CD14-positive monocyte (primary cell): ENCODE results near the gene GRK1. TPM values are rescaled to one million over a fixed set of nuclear protein-coding genes. Genes with fewer than 3 reads are reported as not detected.

Experiments used
- DNase-seq, 3 donors: peaks; one replicate each; pipeline ENCODE4 v3.0.0-alpha.2; 2011 to 2022
- H2AFZ ChIP-seq: 2 replicates; pipeline ENCODE4 v1.6.0; 2012; ENCODE audit warnings: mild to moderate bottlenecking, low read depth, low read length, inconsistent platforms; ENCODE audit not compliant: insufficient read depth, poor library complexity, severe bottlenecking
- H3K27ac ChIP-seq, 2 donors: 1 replicate in 1 of 2; 2 replicates in 1 of 2; pipeline ENCODE4 v1.5.1; 2012 to 2013; ENCODE audit warnings: low read length in 2 of 2, control low read depth in 1 of 2, inconsistent platforms in 1 of 2, low read depth in 1 of 2, mild to moderate bottlenecking in 1 of 2
- H3K27me3 ChIP-seq, 2 donors: one replicate each; pipeline versions ENCODE4 v1.6.0 to v1.6.1; 2011 to 2013; ENCODE audit warnings: low read length in 2 of 2; ENCODE audit not compliant: control insufficient read depth in 2 of 2, insufficient read depth in 2 of 2
- H3K36me3 ChIP-seq, 2 donors: replicated peaks in 1 of 2; 1 replicate in 1 of 2; 2 replicates in 1 of 2; pipeline versions ENCODE4 v1.5.1 to v1.6.1; 2012 to 2013; ENCODE audit warnings: low read length in 2 of 2, control low read depth in 1 of 2, inconsistent platforms in 1 of 2, mild to moderate bottlenecking in 1 of 2; ENCODE audit not compliant: insufficient read depth in 2 of 2, control insufficient read depth in 1 of 2
- H3K4me1 ChIP-seq, 2 donors: 1 replicate in 1 of 2; 2 replicates in 1 of 2; pipeline versions ENCODE4 v1.5.1 to v1.6.1; 2012 to 2013; ENCODE audit warnings: low read length in 2 of 2, control low read depth in 1 of 2, inconsistent platforms in 1 of 2, mild to moderate bottlenecking in 1 of 2, moderate library complexity in 1 of 2; ENCODE audit not compliant: insufficient read depth in 2 of 2, control insufficient read depth in 1 of 2
- H3K4me2 ChIP-seq: replicated peaks from 2 replicates; pipeline ENCODE3; 2012; ENCODE audit warnings: low read length, moderate library complexity, mild to moderate bottlenecking; ENCODE audit not compliant: poor library complexity, severe bottlenecking; ENCODE audit errors: extremely low read depth
- H3K4me3 ChIP-seq, 3 experiments: fragments of 200-600 bp in 1 of 3; sonication (generic) in 1 of 3; replicated peaks in 1 of 3; 1 replicate in 2 of 3; 2 replicates in 1 of 3; pipeline ENCODE4 v1.5.1; 2011 to 2013; ENCODE audit warnings: low read length in 3 of 3, mild to moderate bottlenecking in 3 of 3, control low read depth in 2 of 3, low read depth in 2 of 3, inconsistent platforms in 1 of 3, moderate library complexity in 1 of 3
- H3K79me2 ChIP-seq: 2 replicates; pipeline ENCODE4 v1.6.0; 2012; ENCODE audit warnings: mild to moderate bottlenecking, control low read depth, inconsistent platforms, low read length, moderate library complexity; ENCODE audit not compliant: insufficient read depth
- H3K9ac ChIP-seq: 2 replicates; pipeline ENCODE4 v1.6.0; 2017; ENCODE audit warnings: low read length, mild to moderate bottlenecking; ENCODE audit not compliant: insufficient read depth, poor library complexity, severe bottlenecking
- H3K9me3 ChIP-seq, 2 donors: replicated peaks in 1 of 2; 1 replicate in 1 of 2; 2 replicates in 1 of 2; pipeline versions ENCODE4 v1.5.1 to v1.6.1; 2012 to 2013; ENCODE audit warnings: low read length in 2 of 2, control low read depth in 1 of 2; ENCODE audit not compliant: control insufficient read depth in 1 of 2, insufficient read depth in 1 of 2
- H4K20me1 ChIP-seq: 2 replicates; pipeline ENCODE4 v1.6.0; 2012; ENCODE audit warnings: mild to moderate bottlenecking, low read length, control low read depth, moderate library complexity; ENCODE audit not compliant: insufficient read depth
- H3K27ac Mint-ChIP-seq, 7 donors: one replicate each; pipeline ENCODE4 v1.8.0; 2020; ENCODE audit warnings: mild to moderate bottlenecking in 7 of 7, mixed read lengths in 7 of 7, moderate library complexity in 6 of 7, inconsistent platforms in 2 of 7
- H3K27me3 Mint-ChIP-seq, 3 donors: one replicate each; pipeline ENCODE4 v1.8.0; 2021 to 2022; ENCODE audit warnings: low read depth in 3 of 3, mild to moderate bottlenecking in 3 of 3, mixed read lengths in 3 of 3, moderate library complexity in 3 of 3, inconsistent platforms in 1 of 3
- H3K36me3 Mint-ChIP-seq, 2 donors: one replicate each; pipeline ENCODE4 v1.8.0; 2020; ENCODE audit warnings: mixed read lengths in 2 of 2, inconsistent platforms in 1 of 2, mild to moderate bottlenecking in 1 of 2
- H3K4me1 Mint-ChIP-seq: one replicate; pipeline ENCODE4 v1.8.0; 2020; ENCODE audit warnings: mild to moderate bottlenecking, mixed read lengths
- H3K4me3 Mint-ChIP-seq, 2 donors: one replicate each; pipeline ENCODE4 v1.8.0; 2020; ENCODE audit warnings: mild to moderate bottlenecking in 2 of 2, mixed read lengths in 2 of 2, moderate library complexity in 1 of 2
- H3K9me3 Mint-ChIP-seq, 7 donors: one replicate each; pipeline ENCODE4 v1.8.0; 2020 to 2022; ENCODE audit warnings: mixed read lengths in 7 of 7, mild to moderate bottlenecking in 6 of 7, moderate library complexity in 6 of 7, inconsistent platforms in 2 of 7
- WGBS: methylation state at CpG from one replicate; pipeline ENCODE4 v1.1.5; 2013; ENCODE audit warnings: missing lambda C conversion rate; ENCODE audit not compliant: insufficient coverage; 5-methylcytosine and 5-hydroxymethylcytosine counted together
- intact Hi-C, 2 donors: fragments of 100-400 bp; cut with micrococcal nuclease; formaldehyde crosslinking; loops; one replicate each; pipeline versions ENCODE4 v1.15.0 to v1.15.1; 2023
- polyA plus RNA-seq, 3 donors: library from polyadenylated mRNA; depleted of rRNA in 1 of 3; unstranded in 2 of 3; stranded (reverse) in 1 of 3; fragments of 300-500 nt in 2 of 3; fragments of >200 nt in 1 of 3; fragmentation: Illumina TruSeq in 2 of 3; gene quantifications; 1 replicate in 2 of 3; 2 replicates in 1 of 3; pipeline ENCODE4 v1.2.3, GENCODE V29; 2012 to 2021
- TF ChIP-seq, protein P1 (sequence below): fragments of 200-600 bp; IDR thresholded peaks from one replicate; pipeline ENCODE4 v1.8.0; 2022; ENCODE audit warnings: antibody characterized with exemption, mild to moderate bottlenecking

Gene GRK1
- polyA plus RNA-seq, 3 donors = not detected

DNA sequence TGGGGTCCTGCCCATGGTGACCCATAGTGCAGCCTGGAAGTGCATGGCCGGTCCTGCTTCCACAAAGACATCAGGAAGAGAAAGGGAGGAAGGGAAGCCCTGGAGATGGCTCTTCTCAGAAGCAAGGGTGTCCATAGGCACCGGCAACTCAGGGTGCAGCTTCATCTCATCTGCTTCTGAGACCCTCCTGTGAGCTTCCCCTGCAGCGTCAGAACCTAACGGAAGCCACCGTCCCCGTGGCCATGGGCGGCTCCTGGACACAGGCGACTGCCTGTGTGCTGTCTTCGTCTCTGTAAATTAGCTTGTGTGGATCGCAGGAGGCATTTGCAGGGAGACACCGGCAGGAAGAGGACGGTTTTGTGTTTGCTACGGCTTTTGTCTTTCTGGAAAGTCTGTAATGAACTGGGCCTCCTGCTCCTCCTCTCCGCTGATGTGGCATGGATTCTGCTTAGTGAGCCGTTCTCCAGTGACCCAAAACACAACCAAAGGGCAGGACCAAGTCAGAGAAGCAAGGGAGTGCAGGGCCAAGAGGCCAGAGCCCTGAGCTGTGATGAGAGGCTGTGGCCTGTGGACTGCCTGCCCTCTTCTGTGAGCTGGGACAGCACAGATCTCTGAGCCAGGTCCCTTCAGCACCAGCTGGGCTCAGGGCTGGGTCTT lies 11.5 kb upstream of the GRK1 start:
- no peak for DNase-seq
- H3K4me1 Mint-ChIP-seq = no peaks in the 10 kb centered on the region
- 90% methylated on average over 15 of the region's 15 CpGs for WGBS
- TF ChIP-seq, protein P1, sequence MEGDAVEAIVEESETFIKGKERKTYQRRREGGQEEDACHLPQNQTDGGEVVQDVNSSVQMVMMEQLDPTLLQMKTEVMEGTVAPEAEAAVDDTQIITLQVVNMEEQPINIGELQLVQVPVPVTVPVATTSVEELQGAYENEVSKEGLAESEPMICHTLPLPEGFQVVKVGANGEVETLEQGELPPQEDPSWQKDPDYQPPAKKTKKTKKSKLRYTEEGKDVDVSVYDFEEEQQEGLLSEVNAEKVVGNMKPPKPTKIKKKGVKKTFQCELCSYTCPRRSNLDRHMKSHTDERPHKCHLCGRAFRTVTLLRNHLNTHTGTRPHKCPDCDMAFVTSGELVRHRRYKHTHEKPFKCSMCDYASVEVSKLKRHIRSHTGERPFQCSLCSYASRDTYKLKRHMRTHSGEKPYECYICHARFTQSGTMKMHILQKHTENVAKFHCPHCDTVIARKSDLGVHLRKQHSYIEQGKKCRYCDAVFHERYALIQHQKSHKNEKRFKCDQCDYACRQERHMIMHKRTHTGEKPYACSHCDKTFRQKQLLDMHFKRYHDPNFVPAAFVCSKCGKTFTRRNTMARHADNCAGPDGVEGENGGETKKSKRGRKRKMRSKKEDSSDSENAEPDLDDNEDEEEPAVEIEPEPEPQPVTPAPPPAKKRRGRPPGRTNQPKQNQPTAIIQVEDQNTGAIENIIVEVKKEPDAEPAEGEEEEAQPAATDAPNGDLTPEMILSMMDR = no peak
- no peaks in the 10 kb centered on the region for H3K36me3 Mint-ChIP-seq
- Histone ChIP-seq H3K27ac (no peak overlapping the region), H3K27me3 (no peaks in the 10 kb centered on the region), H3K36me3 (no peaks in the 10 kb centered on the region), H3K4me1 (no peaks in the 10 kb centered on the region), H3K79me2 (no peaks in the 10 kb centered on the region), H3K4me2 (no peak overlapping the region), H2AFZ (no peak overlapping the region), H3K9me3 (peaks cover 5 to 6% of the 10 kb centered on the region in 2 donors), H3K4me3 (no peak overlapping the region), H3K9ac (no peak overlapping the region), H4K20me1 (no peaks in the 10 kb centered on the region)
- peaks cover 0 to 8% (median 5%) of the 10 kb centered on the region in 7 donors for H3K9me3 Mint-ChIP-seq
- no peak overlapping the region for H3K4me3 Mint-ChIP-seq
- peaks cover 2 to 8% (median 7%) of the 10 kb centered on the region in 3 donors for H3K27me3 Mint-ChIP-seq
- intact Hi-C loops = no loop called here
- H3K27ac Mint-ChIP-seq = peak overlapping the region in 1 of 7 donors; percentile 68

DNA sequence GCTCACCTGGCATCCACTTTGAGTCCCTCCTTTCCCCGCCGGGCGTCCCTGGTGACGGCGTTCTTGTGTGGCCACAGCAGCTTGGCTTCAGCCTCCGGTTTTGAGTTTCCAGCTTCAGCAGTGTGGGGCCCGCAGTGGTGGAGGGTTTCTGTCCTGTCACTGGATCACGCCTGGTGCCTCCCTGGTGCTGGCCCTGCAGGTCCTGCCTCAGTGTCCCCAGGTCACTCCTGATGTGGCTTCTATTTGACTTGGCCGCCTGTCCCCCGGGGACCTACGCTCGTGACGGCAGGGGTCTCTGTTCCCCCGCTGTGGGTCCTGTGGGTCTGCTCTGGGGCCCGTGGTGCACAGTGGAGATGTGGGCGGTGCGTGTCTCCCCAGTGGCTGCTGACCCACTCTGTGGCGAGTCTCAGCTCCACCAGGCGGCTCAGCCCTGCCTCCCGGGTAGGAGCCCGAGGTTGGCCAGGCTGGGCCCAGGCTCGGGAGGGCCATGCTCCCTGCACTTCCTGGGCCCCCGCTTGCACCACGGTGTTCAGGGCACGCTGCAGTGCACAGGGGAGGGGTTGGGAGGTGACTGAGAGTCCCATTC lies 10.9 kb upstream of the GRK1 start:
- no peak overlapping the region for H3K27ac ChIP-seq
- H3K4me1 ChIP-seq = no peaks in the 10 kb centered on the region
- H3K9ac ChIP-seq = no peak overlapping the region
- WGBS = 90% methylated on average over 18 of the region's 25 CpGs
- H3K79me2 ChIP-seq = no peaks in the 10 kb centered on the region
- DNase-seq = no peak
- peaks cover 7 to 11% of the 10 kb centered on the region in 2 donors for H3K9me3 ChIP-seq
- H3K36me3 ChIP-seq = no peaks in the 10 kb centered on the region
- Mint-ChIP-seq H3K4me3 (no peak overlapping the region), H3K27me3 (peaks cover 2 to 8% (median 5%) of the 10 kb centered on the region in 3 donors), H3K9me3 (peaks cover 3 to 12% (median 10%) of the 10 kb centered on the region in 7 donors), H3K4me1 (no peaks in the 10 kb centered on the region), H3K36me3 (no peaks in the 10 kb centered on the region), H3K27ac (no peak overlapping the region)
- H4K20me1 ChIP-seq = no peaks in the 10 kb centered on the region
- no peak overlapping the region for H3K4me3 ChIP-seq
- H3K27me3 ChIP-seq = no peaks in the 10 kb centered on the region
- H2AFZ ChIP-seq = no peak overlapping the region
- intact Hi-C loops = no loop called here
- no peak overlapping the region for H3K4me2 ChIP-seq
- TF ChIP-seq, protein P1 = no peak
